ENCODE results near the gene AFAP1. TPM values are rescaled to one million over a fixed set of nuclear protein-coding genes. Genes with fewer than 3 reads are reported as not detected.

Gene AFAP1
- total RNA-seq, 4 donors from 2014 or later = 8.2 to 55.0 (median 28.9) TPM

DNA sequence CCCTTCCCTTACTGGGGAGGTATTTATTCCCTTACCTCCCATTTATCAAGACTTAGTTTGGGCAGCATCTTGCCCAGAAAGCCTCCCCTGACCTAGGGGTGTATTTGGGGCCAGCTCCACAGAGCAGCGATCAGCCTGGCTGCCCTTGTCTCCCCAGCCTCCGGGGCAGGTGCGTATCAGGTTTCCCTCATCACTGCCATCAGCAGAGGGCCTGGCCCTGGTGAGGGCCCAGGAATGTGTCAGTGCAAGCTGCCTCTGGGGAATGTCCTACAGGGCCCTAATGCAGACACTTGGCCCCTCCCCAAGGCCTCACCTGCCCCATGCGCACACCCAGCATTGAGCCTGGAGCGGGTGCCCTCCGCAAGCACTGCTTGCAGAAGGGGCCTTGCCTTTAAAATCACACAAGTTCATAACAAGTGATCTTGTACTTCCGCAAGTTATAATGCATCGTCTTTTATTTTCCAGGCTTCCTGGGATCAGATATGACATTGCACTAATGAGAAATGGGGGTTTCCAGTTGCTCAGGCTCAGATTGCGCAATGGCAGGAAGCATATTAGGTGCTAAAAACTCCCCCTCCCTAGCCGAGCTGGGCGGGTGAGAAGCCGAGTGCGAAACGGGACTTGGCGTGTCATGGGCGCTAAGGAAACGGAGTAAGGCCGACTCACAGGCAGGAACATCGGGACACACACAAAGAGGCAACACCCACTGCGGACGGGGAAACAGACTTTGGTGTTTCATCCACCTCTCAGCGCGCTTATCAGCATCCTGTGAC, 25.4 kb upstream of the AFAP1 start:
- Histone ChIP-seq H3K27me3 (no peaks in the 10 kb centered on the region), H3K4me1 (peaks cover 6 to 14% of the 10 kb centered on the region in 2 donors), H3K27ac (peak overlapping the region; percentile 43 to 66), H3K36me3 (no peaks in the 10 kb centered on the region), H3K4me3 (no peak overlapping the region), H3K9me3 (no peaks in the 10 kb centered on the region)
- intact Hi-C loops (cut with DNase I; ENCODE audit: low total_unique reads) = no loop called here
- DNase-seq = peak; percentile 80 to 86
- TF ChIP-seq, protein P1, sequence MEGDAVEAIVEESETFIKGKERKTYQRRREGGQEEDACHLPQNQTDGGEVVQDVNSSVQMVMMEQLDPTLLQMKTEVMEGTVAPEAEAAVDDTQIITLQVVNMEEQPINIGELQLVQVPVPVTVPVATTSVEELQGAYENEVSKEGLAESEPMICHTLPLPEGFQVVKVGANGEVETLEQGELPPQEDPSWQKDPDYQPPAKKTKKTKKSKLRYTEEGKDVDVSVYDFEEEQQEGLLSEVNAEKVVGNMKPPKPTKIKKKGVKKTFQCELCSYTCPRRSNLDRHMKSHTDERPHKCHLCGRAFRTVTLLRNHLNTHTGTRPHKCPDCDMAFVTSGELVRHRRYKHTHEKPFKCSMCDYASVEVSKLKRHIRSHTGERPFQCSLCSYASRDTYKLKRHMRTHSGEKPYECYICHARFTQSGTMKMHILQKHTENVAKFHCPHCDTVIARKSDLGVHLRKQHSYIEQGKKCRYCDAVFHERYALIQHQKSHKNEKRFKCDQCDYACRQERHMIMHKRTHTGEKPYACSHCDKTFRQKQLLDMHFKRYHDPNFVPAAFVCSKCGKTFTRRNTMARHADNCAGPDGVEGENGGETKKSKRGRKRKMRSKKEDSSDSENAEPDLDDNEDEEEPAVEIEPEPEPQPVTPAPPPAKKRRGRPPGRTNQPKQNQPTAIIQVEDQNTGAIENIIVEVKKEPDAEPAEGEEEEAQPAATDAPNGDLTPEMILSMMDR (IDR thresholded peaks at IDR 0.05) = no peak
- no peak for TF ChIP-seq POLR2A (IDR thresholded peaks at IDR 0.05)

GRCh38 chr4:7964459-7964858, 24.8 kb upstream of the AFAP1 start:
- TF ChIP-seq, protein P1 (IDR thresholded peaks at IDR 0.05) = no peak
- no peak for TF ChIP-seq POLR2A (IDR thresholded peaks at IDR 0.05)
- Histone ChIP-seq H3K4me3 (no peak overlapping the region), H3K9me3 (no peaks in the 10 kb centered on the region), H3K36me3 (no peaks in the 10 kb centered on the region), H3K27me3 (no peaks in the 10 kb centered on the region), H3K27ac (peak overlapping the region; percentile 43 to 66), H3K4me1 (peaks cover 9 to 18% of the 10 kb centered on the region in 2 donors)
- no peak for DNase-seq
- intact Hi-C loops (cut with DNase I; ENCODE audit: low total_unique reads) = no loop called here

DNA sequence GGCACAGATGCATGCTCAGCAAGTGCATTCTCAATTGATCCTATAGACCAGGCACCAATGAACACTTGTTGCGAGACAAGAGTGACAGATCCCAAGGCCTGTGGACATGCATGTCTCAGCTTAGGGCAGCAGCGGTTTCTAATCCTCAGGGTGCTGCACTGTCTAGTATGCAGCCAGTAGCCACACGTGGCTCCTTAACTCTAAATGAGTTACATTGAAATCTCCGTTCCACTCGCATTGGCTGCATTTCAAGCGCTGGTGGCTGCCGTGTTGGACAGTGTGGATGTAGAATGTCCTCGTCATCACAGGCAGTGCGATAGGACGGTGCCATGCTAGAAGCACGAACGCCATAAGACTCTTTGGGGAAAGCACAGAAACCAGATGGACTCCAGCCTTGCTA, 24.0 kb upstream of the AFAP1 start:
- intact Hi-C loops (cut with DNase I; ENCODE audit: low total_unique reads) = no loop called here
- no peak for DNase-seq

DNA sequence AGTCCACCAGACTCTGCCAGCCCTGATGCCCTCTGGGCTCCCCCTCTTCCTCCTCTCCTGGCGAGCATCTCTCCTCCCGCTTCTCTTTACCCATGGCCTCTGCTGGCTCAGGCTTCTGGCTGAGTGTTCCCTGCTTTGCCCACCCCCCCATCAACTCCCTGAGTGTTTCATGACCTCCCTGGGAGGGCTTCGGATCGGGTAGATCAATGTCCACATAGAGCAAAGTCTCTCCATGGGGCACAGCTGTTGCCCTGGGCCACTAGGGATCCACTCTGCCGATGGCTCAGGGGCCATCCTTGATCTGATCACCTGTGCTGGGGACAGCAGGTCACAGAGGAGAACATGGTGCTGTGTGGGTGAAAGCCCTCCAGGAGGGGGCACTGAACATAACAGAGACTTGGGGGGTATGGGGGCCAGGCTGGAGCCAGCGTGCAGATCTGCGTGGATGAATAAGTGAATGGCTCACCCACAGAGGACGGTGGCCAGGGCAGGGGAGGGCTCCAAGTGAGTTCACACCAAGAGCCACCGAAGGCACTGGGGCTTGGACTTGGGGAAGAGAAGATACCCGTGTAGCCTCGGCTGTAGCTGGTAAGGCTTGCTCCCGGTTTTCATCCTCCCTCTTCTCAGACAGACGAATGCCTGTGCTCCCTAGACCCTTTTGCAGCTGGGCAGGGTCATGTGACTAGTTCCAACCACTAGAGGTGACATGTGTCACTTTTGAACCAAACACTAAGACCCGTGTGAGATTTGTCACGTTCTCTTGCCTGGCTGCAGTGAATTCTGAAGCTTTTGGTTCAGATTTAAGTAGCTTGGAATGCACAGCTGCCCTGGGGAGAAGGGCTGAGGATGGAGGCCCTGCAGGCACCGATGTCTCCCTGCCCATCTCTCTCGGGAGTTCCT, 23.2 kb upstream of the AFAP1 start:
- intact Hi-C loops (cut with DNase I; ENCODE audit: low total_unique reads) = no loop called here
- H3K36me3 ChIP-seq = no peaks in the 10 kb centered on the region

More for the DNA sequence above, 24.0 kb upstream of the AFAP1 start:
- Histone ChIP-seq H3K27me3 (no peaks in the 10 kb centered on the region), H3K9me3 (no peaks in the 10 kb centered on the region), H3K4me1 (peaks cover 9 to 18% of the 10 kb centered on the region in 2 donors), H3K36me3 (no peaks in the 10 kb centered on the region), H3K4me3 (no peak overlapping the region), H3K27ac (no peak overlapping the region)
- no peak for TF ChIP-seq POLR2A (IDR thresholded peaks at IDR 0.05)
- TF ChIP-seq, protein P1 (IDR thresholded peaks at IDR 0.05) = no peak

More for the DNA sequence above, 23.2 kb upstream of the AFAP1 start:
- no peaks in the 10 kb centered on the region for H3K9me3 ChIP-seq
- H3K4me3 ChIP-seq = no peak overlapping the region
- no peak overlapping the region for H3K27ac ChIP-seq
- TF ChIP-seq, protein P1 (IDR thresholded peaks at IDR 0.05) = no peak
- no peak for TF ChIP-seq POLR2A (IDR thresholded peaks at IDR 0.05)
- no peak for DNase-seq
- H3K27me3 ChIP-seq = no peaks in the 10 kb centered on the region
- peaks cover 9 to 15% of the 10 kb centered on the region in 2 donors for H3K4me1 ChIP-seq

Data from uterus (tissue), 4 donors.